ENCODE data around the gene SEMA3D. TPM values are rescaled to one million over a fixed set of nuclear protein-coding genes. Genes with fewer than 3 reads are reported as not detected.

The SEMA3D gene
- polyA plus RNA-seq, 2 of the 4 experiments (the other 2 are of a cell fraction), result 0.04 to 0.13 TPM

DNA sequence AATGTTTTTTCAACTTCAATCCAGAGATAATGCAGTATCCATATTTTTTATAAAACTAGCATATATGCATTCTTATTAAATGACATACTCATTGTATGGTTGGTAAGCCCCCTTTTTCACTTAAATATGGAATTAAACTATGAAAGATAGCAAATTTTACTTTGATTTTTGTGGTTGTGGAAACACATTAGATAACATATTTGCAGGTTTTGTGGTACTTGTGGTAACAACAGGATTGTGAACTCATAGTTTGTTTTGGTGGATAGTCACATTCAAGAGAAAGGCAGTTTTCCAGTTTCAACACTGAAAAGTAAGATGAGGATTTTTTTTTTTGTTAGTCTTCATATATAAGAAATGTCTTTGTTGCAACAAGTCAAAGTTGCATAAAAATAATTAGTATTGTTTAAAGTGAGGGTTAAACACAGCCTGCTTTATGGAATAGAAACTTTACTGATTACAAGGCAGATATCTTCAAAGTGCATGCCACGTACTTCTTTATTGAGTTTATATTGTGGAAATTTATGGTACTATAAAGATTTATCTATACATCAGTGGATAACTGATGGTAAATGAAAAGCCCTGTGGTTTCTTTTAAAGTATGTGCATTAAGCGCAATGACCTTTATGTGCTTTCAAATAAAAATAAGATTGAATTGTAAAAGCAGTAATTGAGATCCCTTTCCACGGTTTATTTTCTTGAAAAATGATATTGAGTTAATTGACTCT, 39.7 kb upstream of the SEMA3D start:
- H3K4me3 ChIP-seq, result no peak overlapping the region
- CTCF ChIA-PET, result no interaction called here
- no peak for ATAC-seq
- no peak for FAIRE-seq
- H3K4me2 ChIP-seq, result no peak overlapping the region
- 39% methylated on average over 3 of the region's 3 CpGs for WGBS (ENCODE audit: missing lambda C conversion rate)
- POLR2A ChIA-PET, result no interaction called here
- H3K9me3 ChIP-seq, result no peaks in the 10 kb centered on the region
- TF ChIP-seq RARB (CRISPR knock-in tag; IDR thresholded peaks at IDR 0.05) (no peak), FOSB (CRISPR knock-in tag; IDR thresholded peaks at IDR 0.05) (no peak), RCOR1 (IDR thresholded peaks at IDR 0.05; ENCODE audit: low read depth, low read length) (no peak), HDAC2 (IDR thresholded peaks at IDR 0.05) (no peak), POLR2AphosphoS2 (conservative IDR thresholded peaks at IDR 0.05; ENCODE audit: low read length) (no peak)
- DNase-seq (ENCODE audit: low read depth in 1 of 2, low spot score in 1 of 2), result no peak
- H3K4me1 ChIP-seq, result no peaks in the 10 kb centered on the region
- no peak overlapping the region for H3K27ac ChIP-seq

DNA sequence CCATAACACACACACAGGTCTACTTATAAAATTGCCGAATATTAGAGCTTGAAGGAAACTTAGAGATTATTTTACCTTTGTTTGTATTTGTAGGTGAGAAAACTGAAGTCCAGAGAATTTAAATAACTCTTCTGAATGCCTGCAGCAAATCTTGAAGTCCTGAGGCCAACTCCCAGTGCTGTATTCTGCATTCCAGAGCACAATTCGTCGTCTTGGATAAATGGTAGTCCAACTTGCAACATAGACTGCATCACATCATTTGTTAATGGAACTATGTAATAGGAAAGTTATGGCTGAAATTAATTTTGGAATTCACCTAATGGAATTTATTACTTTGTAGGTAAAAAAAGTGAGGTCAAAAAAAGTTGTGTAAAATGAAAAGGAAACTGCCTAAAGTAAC, 37.3 kb upstream of the SEMA3D start:
- TF ChIP-seq HDAC2 (IDR thresholded peaks at IDR 0.05), result no peak
- TF ChIP-seq BHLHE40 (IDR thresholded peaks at IDR 0.05; ENCODE audit: low read depth, low read length), result no peak
- CTCF ChIA-PET, result no interaction called here
- 3% methylated on average over 3 of the region's 3 CpGs for WGBS (ENCODE audit: missing lambda C conversion rate)
- H3K4me3 ChIP-seq, result no peak overlapping the region
- H3K27ac ChIP-seq, result no peak overlapping the region
- FAIRE-seq, result no peak
- no peaks in the 10 kb centered on the region for H3K4me1 ChIP-seq
- no peak for ATAC-seq
- no peak for DNase-seq (ENCODE audit: low read depth in 1 of 2, low spot score in 1 of 2)
- POLR2A ChIA-PET, result no interaction called here
- no peak overlapping the region for H3K4me2 ChIP-seq
- no peaks in the 10 kb centered on the region for H3K9me3 ChIP-seq

DNA sequence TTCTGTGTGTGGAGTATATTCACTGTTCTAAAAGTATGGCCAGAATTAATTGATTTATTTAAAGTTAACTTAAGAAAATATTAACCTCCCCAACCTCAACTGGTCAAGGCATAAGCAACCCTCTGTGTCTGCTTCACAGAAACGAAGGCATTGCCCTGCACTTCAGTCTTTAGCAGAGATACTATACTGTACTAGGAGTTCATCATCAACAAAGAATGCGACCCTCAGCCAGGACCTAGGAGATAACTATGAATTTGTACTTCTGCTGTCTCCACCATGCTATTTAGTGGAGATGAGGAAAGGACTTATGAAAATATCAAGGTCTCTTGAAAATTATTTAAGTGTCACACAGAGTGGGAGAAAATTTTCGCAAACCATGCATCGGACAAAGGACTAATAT, 35.7 kb upstream of the SEMA3D start:
- no peak overlapping the region for H3K4me3 ChIP-seq
- H3K27ac ChIP-seq, result no peak overlapping the region
- no peaks in the 10 kb centered on the region for H3K9me3 ChIP-seq
- FAIRE-seq, result no peak
- H3K4me2 ChIP-seq, result no peak overlapping the region
- DNase-seq (ENCODE audit: low read depth in 1 of 2, low spot score in 1 of 2), result no peak
- TF ChIP-seq ZSCAN20 (CRISPR knock-in tag; IDR thresholded peaks at IDR 0.05) (no peak), HDAC2 (IDR thresholded peaks at IDR 0.05) (no peak), CBX8 (IDR thresholded peaks at IDR 0.05) (no peak), KDM5A (IDR thresholded peaks at IDR 0.05) (no peak)
- TF ChIP-seq, protein P1, sequence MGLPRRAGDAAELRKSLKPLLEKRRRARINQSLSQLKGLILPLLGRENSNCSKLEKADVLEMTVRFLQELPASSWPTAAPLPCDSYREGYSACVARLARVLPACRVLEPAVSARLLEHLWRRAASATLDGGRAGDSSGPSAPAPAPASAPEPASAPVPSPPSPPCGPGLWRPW (IDR thresholded peaks at IDR 0.05), result no peak
- no peak for ATAC-seq
- no peaks in the 10 kb centered on the region for H3K4me1 ChIP-seq
- ChIA-PET CTCF (no interaction called here), POLR2A (no interaction called here)
- WGBS (ENCODE audit: missing lambda C conversion rate), result 41% methylated on average over 4 of the region's 4 CpGs

DNA sequence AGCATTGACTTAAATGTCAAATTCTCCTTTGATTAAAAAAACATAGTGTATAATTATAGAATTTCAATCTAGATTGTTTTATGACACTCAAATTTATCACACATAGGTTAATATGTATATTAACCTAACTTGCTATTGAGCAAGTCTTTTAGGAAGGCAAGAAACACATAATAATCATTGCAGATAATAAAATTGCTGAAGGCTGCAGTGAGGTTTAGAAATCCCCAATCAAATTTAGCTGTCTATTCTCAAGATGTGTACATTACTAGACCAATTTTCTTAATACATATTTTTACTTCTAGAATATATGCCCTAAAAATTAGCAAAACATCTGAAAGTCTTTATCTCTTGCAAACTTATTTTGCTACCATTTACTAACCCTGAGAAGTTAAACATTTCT, 34.9 kb upstream of the SEMA3D start:
- no peak for TF ChIP-seq SMC3 (IDR thresholded peaks at IDR 0.05)
- no peak for TF ChIP-seq MYC (IDR thresholded peaks at IDR 0.05; ENCODE audit: borderline replicate concordance, low read length)
- TF ChIP-seq KDM5A (IDR thresholded peaks at IDR 0.05), result no peak
- no peak for TF ChIP-seq FOXS1 (CRISPR knock-in tag; IDR thresholded peaks at IDR 0.05)
- TF ChIP-seq, protein P2, sequence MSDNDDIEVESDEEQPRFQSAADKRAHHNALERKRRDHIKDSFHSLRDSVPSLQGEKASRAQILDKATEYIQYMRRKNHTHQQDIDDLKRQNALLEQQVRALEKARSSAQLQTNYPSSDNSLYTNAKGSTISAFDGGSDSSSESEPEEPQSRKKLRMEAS (IDR thresholded peaks at IDR 0.05), result no peak
- TF ChIP-seq EHMT2 (IDR thresholded peaks at IDR 0.05; ENCODE audit: low read depth), result no peak
- no peak for TF ChIP-seq RFX5 (IDR thresholded peaks at IDR 0.05)
- TF ChIP-seq NPAS2 (CRISPR knock-in tag; IDR thresholded peaks at IDR 0.05; ENCODE audit: borderline replicate concordance), result no peak
- TF ChIP-seq POLR2AphosphoS2 (conservative IDR thresholded peaks at IDR 0.05; ENCODE audit: low read length), result no peak
- no peak for TF ChIP-seq CHD2 (IDR thresholded peaks at IDR 0.05; ENCODE audit: low read length, partially characterized antibody)
- TF ChIP-seq ZFP36 (IDR thresholded peaks at IDR 0.05; ENCODE audit: borderline replicate concordance, partially characterized antibody), result no peak
- TF ChIP-seq RNF2 (IDR thresholded peaks at IDR 0.05; ENCODE audit: borderline replicate concordance, low read depth), result no peak
- no peak for TF ChIP-seq NFE2L2 (conservative IDR thresholded peaks at IDR 0.05; ENCODE audit: low read length)
- no peak for TF ChIP-seq BHLHE40 (IDR thresholded peaks at IDR 0.05; ENCODE audit: low read depth, low read length)
- TF ChIP-seq SREBF2 (IDR thresholded peaks at IDR 0.05), result no peak
- no peak for TF ChIP-seq CBX8 (IDR thresholded peaks at IDR 0.05)
- no peak for TF ChIP-seq CHD4 (IDR thresholded peaks at IDR 0.05; ENCODE audit: borderline replicate concordance)
- no peak for TF ChIP-seq HOXA7 (CRISPR knock-in tag; IDR thresholded peaks at IDR 0.05)
- no peak for TF ChIP-seq HDAC2 (IDR thresholded peaks at IDR 0.05)
- CTCF ChIA-PET, result no interaction called here
- no peak for FAIRE-seq
- POLR2A ChIA-PET, result no interaction called here
- ATAC-seq, result no peak
- Histone ChIP-seq H3K9me3 (no peaks in the 10 kb centered on the region), H3K4me1 (no peaks in the 10 kb centered on the region), H3K4me3 (no peak overlapping the region), H3K4me2 (no peak overlapping the region), H3K27ac (no peak overlapping the region)
- no peak for DNase-seq (ENCODE audit: low read depth in 1 of 2, low spot score in 1 of 2)
